ENCODE results near the gene PKP3.

- TF ChIP-seq CTCF (IDR thresholded peaks at IDR 0.05) (no peak), POLR2A (IDR thresholded peaks at IDR 0.05) (no peak), POLR2AphosphoS5 (IDR thresholded peaks at IDR 0.05; ENCODE audit: insufficient read depth in 1 of 2, low read depth in 1 of 2) (no peak)
Observed at GRCh38 chr11:400241-400689, 6.3 kb downstream of the PKP3 start.

All from vagina (tissue), 2 donors.